GM18861 (cell line): ENCODE results near the gene GMNN.

ENCODE experiments used
- ATAC-seq: cut with Tn5 transposase; IDR thresholded peaks from one replicate; pipeline ENCODE4 v1.9.1; 2021; ENCODE audit not compliant: unreplicated experiment

GMNN gene

DNA sequence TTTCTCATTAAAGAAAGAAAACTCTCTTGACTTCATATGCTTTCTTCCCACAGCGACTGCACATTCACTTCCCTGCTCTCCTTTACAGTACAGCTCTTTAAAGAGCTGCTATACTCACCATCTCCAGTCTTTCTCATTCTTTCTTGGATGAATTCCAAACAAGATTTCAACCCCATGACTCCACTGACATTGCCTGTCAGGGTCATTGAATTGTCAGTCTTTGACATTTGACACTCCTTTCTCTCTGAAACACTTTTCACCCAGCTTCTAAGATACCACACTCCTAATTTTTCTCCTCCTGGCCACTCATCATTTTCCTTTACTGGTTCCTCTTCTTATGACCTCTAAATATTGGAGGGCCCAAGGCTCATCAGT, 24.8 kb downstream of the GMNN start:
- ATAC-seq, result no peak

DNA sequence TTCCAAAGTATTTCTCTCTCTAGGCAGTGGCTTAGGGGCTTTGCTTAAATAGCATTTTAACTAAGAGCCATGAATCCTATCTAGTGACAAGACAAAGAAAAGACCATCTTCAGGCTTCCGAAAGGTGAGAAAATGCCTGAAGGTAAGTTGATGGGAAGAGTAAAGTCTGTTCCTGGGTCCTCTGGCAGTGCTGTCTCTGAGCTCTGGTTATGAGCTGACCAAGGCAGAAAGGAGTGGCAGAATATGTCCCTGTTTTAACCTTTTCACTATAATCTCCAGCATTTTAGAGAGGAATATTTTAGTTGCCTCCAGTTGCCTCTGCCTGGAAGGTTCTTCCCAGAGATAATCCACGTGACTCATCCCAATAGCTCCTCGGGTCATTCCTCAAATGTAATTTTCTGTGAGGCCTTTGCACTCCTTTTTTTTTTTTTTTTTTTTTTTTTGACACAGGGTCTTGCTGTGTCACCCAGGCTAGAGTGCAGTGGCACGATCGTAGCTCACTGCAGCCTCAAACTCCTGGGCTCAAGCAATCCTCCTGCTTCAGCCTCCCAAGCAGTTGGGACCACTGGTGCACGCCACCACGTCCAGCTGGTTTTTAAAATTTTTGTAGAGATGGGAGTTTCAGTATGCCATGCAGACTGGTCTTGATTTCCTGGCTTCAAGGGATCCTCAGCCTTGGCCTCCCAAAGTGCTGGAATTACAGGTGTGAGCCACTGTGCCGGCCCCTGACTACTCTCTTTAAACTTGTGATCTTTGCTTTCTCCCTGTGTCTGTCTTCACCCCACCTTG, 27.7 kb downstream of the GMNN start:
- no peak for ATAC-seq

DNA sequence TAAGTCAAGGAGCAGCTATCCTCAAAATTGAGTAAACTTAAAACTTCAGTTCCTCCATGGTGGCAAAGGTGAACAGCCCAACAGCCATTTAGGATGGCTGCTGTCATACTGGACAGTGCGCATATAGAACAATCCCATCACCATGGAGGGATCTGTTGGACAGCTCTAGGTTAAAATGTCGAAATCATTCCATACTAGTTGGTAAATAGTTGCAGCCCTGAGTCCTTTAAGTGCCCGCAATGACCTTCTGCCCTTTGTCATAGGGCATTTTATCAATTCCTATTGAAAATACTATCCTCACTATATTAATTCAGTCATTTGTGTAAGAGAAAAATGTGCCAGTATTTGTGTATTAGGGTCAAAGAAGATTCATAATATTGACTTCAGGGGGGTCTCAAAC, 32.8 kb downstream of the GMNN start:
- ATAC-seq, result no peak

DNA sequence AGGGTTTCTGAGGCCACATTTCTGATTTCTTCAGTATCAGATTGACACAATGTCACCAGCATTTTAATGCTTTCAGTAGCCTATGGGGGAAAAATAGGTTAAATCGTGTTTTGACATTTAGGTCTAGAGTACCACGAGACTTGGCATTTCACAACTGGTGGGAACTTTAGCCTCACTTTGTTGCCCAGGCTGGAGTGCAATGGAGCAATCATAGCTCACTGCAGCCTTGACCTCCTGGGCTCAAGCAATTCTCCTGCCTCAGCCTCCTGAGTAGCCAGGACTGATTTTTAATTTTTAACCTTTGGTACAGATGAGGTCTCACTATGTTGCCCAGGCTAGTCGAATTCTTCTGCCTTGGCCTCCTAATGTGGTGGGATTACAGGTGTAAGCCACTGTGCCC, 35.0 kb downstream of the GMNN start:
- ATAC-seq, result no peak

DNA sequence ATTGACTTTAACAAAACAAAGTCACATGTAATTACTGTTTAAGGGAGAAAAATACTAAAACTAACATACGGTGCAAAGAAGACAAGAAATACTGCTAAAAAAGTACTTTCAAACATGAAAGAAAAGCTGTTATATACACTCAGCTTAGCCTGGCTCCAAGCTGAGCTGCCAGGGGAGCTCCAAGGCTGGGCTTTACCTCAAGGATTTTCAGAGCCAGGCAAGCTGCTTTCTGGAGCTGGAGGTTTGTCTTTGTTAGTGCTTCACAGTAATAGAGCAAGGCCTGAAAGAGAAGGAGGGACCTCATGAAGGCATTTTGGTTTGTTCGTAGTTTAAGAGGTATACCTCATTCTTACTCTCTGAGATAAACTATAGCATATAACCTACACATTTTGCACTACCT, 43.6 kb downstream of the GMNN start:
- ATAC-seq, result no peak

DNA sequence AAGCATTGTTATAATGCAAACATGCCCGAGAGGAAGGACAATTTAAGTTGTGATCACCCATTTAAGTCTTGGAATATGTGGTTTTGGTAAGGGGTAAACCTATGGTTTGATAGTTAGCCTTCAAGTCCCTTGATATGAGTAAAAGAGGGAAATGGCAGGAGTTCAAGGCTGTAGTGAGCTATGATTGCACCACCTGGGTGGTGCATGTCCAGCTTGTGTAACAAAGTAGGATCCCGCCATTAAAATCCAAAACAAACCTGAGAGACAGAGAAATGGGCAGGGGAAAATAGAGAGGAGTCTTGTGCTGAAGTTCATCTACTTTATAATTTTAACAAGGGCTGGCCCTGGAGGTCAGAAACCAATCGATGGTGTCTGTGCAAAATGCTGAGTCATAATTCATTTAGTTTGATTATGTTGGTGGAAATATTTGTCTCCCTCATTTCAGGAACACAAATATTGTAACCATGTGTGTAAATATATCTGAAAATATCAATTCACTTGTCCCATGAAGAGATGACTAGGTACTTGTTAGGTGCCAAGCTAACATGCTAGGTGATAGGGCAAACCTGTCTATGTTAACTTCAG, 47.2 kb downstream of the GMNN start:
- ATAC-seq, result no peak

DNA sequence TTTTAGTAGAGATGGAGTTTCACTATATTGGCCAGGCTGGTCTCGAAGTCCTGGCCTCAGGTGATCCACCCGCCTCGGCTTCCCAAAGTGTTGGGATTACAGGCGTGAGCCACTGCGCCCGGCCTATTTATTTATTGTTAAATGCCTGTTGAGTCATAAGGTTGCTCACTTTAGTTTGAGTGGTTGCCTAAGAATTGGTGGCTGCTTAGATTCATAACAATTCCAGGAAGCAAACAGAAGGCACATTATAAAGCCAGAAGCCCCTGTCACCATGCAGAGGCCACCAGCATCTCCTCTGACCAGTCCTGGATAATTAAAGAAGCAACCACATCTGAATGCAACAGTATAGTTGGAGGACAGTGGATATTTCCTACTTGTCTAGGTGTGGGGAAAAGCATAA, 48.0 kb downstream of the GMNN start:
- no peak for ATAC-seq

DNA sequence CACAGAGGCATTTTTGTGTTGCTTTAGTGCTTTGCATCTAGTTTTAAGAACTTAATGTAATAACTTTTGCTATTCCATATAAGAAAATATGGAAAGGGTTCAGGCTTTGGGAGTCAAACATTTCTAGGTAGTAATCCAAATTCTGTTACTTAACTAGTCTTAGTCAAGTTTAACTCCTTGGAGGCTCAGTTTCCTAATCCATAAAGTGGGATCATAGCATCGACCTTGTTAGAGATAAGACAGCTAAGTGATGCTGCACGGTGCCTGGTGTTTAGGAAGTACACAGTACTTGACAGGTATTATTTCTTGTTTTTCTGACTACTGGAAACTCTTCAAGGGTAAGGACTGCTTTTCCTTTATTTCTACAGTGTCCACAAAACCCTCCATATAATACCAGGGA, 48.4 kb downstream of the GMNN start:
- no peak for ATAC-seq

DNA sequence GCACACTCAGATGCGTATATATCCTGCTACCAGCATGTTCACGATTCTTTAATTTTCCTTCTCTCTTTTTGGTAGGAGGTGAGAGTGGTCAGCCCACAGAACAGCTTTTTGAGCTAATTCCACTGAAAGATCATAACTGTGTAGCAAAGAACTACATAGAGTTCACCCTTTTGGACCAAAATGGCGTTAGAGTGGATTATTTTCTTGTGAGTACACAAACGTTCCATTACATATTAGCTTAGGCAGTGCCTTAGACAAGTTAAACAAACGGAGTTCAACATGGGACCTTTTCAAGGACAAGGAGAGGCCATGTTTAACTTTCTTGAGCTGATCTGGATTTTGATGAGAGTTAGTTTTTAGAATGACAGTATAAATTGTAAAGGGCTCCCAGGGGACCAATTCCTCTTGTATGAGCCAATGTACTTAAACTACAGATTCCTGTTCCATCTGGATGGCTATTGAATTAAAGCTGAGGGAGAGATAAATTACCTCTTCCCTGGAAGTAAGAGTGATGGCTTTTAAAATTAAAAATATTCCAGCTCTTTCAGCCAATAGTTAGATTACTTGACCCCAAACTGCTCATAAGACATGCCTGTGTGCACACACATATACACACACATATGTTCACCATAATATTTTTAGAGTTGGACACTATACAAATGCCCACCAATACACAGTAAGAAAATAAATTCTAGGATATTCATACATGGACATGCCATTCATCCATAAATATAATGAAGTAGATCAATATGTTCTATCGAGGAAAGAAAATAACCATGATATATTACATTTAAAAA, 49.6 kb downstream of the GMNN start:
- no peak for ATAC-seq

DNA sequence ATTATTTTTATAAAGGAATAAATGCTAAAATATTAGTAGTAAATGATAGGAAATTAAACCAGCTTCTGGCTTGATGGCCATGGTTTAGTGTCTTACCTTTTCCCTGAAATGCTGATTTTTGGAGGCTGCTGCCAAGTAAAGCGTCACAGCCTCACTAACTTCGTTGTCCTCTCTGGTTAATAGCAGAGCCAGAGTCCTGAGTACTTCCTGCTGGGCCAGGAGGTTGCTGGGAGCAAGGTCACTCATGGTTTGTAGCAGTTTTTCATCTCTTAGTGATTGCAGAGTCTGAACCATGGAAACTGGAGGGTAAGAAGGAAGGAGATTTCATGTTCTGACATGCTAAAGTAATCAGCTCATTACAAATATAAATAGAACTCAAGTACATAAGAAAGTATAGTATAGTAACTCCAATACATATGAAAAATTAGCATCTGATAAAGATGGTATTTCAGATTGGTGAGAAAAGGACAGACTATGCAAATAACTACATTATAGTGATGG, 50.4 kb downstream of the GMNN start:
- no peak for ATAC-seq

DNA sequence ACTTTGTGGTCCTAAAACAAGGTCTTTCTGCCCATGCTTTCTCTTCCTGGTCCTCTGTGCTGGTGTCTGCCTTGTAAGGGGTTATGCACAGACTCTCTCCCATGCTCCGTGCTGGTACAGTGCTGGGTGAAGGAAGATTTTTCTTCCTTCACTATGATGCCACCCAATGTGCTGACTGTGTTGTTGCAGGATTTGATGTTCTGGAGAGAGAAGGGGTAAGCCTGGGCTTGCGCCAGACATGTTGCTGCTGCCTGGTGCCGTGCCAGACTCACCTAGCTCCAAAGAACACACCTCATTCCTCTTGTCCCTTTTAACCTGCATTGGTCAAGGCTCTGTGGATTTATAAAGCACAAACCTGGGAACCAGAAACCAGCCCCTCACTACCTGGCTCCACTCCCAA, 52.4 kb downstream of the GMNN start:
- ATAC-seq, result no peak

DNA sequence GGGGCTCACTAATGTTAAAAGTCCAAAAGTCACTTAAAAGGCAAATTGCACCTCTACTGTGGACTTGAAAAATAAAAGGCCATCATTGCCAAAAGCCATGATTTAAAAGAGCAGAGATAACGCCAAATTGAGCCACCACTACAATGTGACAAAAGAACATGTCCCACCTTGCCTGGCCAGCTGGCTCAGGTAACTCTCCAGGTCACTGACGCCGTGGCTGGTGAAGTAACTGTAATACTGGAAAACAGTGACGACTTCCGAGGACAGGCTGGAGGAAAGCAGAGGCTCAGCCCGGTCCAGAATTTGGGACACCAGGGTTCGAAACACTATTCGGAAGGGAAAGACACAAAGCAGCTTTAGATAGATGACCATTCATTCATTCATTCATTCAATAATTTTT, 53.2 kb downstream of the GMNN start:
- ATAC-seq, result no peak

DNA sequence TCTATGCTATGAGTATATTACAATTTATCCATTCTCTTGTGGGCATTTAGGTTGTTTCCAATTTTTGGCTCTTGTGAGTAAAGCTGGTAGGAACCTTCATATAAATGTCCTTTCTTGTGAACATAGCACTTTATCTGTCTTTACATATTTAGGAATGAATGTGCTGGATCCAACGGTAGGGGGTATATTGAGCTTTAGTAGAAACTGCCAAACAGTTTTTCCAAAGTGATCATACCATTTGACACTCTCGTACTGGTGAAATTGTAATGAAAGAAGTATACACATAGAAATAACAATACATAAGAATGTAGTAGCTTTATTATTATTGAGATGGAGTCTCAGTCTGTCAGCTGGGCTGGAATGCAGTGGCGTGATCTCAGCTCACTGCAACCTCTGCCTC, 54.9 kb downstream of the GMNN start:
- ATAC-seq, result no peak

DNA sequence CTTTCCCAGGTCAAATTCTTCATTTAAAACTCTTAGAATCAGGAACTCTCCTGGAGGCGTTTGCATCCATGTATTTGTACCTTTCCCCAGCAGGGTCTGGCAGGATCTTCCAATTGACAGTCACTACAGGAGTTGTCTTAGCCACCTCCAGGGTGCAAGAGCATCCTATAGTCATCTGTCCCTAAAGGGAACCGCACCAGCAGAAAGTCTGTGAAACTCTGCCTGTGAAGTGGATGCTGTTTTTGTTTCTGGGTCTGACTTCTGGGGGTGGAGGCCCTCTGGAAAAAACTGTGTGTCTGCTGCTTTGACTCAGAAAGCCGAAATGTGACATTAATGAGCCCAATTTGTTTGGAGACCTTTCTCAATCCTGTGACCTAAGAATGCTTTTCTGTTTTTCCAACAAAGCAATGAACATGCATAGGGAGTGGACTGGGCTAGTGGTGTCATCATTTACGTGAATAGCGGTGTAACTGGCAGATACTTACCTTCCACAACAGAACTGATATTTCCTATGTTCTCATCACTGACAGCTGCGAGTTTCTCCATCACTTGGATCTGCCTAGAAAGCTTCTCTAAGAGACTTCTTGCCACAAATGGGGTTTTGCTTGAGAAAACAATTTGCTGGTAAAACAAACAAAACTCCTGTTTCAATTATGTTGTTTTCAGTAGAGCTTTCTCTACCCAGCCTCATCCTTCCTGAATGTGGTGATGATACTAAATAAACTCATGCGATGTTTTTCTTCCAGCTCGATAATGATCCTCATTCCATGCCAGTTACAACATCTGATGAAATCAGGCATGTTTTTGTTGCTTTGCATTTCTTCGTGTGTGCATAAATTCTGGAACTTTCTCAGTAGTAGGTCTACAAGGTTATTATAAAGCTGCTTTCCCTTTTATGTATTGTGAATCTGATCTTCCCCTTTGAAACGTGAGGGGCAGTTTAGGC, 57.3 kb downstream of the GMNN start:
- no peak for ATAC-seq

DNA sequence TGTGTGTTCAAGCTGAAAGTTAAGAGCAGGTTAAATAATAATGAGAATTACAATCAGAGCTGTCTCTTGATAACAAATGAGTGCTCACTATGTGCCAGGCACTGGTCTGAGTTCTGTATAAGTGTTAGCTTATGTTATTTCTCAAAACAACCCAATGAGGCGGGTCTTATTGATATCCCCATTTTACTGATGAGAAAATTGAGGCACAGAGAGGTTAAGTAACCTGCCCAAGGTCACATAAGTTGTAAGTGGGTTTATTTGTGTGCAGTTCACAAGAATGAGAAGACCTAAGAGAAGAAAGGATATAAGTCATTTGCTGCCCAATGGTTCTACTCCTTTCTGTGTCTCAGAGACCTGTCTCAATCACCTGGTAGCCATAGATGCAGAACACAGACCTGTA, 58.1 kb downstream of the GMNN start:
- ATAC-seq, result no peak

DNA sequence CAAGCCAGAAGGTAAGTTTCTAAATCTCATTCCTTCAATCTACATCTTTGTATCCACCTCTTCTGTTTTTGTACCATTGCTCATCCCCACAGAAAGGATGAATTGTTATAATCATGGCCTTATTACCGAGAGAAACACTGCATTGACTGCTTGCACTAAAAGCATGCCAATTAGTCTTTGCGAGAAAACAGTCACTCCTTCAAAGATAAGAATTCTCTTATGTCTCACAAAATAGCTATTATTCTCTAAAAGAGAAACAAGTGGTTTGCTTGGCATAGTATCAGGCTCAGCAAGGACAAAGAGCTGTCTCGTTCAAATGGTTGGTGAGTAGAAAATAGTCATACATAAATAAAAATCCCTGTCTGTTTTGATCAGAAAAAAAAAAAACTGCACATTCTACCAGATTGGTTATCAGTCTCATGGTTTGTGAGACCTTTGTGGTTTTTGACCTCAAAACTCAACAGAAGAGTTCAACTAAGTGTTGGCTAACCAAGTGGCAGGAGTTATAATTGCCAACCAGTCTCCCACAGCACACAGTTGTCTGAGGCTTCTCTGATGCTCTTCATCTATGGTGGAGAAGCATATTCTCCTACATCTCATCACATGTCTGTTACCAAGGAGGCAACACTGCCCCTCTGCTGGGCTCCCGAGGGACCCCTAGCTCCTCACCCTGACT, 59.1 kb downstream of the GMNN start:
- no peak for ATAC-seq
